Endothelial cell of umbilical vein (primary cell): Measurements from ENCODE around the gene LRRTM4. TPM values are rescaled to one million over a fixed set of nuclear protein-coding genes. Genes with fewer than 3 reads are reported as not detected.

Experiments
- BruUV-seq: library from RNA; stranded (reverse); fragments of 400-500 nt; replicated peaks from 2 replicates; lab custom pipeline; 2021; lab: Mats Ljungman, UMichigan
- CTCF ChIA-PET: fragments of 300-600, 350-600 bp; sonication (Branson Sonifier 250); formaldehyde crosslinking; loops from one replicate; lab custom pipeline; 2021; ENCODE audit warnings: antibody characterized with exemption, inconsistent platforms; lab: Charles Lee
- POLR2A ChIA-PET: fragments of 300-600, 350-600 bp; sonication (Branson Sonifier 250); formaldehyde crosslinking; loops from one replicate; lab custom pipeline; 2021; ENCODE audit warnings: antibody characterized with exemption, inconsistent platforms; lab: Charles Lee
- DNase-seq: peaks from one replicate; pipeline ENCODE4 v3.0.0-alpha.2; 2011; ENCODE audit warnings: low read depth, low spot score
- FAIRE-seq: peaks from 2 replicates; lab custom pipeline; 2011; peaks lifted over from hg19 to GRCh38; lab: Jason Lieb, UNC
- H2AFZ ChIP-seq: 2 replicates; pipeline ENCODE4 v1.6.0; 2012; ENCODE audit warnings: low read depth, low read length, control low read depth, inconsistent platforms
- H3K27ac ChIP-seq: 2 replicates; pipeline ENCODE4 v1.5.1; 2011; ENCODE audit warnings: low read depth, mild to moderate bottlenecking, control low read depth, low read length, moderate library complexity; ENCODE audit not compliant: insufficient read depth
- H3K27me3 ChIP-seq, 2 experiments: 2 replicates each; pipeline versions ENCODE4 v1.6.0 to v1.6.1; 2011; ENCODE audit warnings: low read length in 2 of 2, mixed read lengths in 1 of 2; ENCODE audit not compliant: control insufficient read depth in 2 of 2, insufficient read depth in 2 of 2
- H3K36me3 ChIP-seq, 2 experiments: 2 replicates in 1 of 2; 3 replicates in 1 of 2; pipeline ENCODE4 v1.5.1; 2011; ENCODE audit warnings: low read length in 2 of 2, mild to moderate bottlenecking in 1 of 2, moderate library complexity in 1 of 2; ENCODE audit not compliant: control insufficient read depth in 2 of 2, insufficient read depth in 2 of 2; ENCODE audit errors: extremely low read depth in 1 of 2
- H3K4me1 ChIP-seq: 3 replicates; pipeline ENCODE4 v1.5.1; 2011; ENCODE audit warnings: mild to moderate bottlenecking, low read length; ENCODE audit not compliant: control insufficient read depth, insufficient read depth; ENCODE audit errors: extremely low read depth
- H3K4me2 ChIP-seq: 2 replicates; pipeline ENCODE4 v1.6.1; 2011; ENCODE audit warnings: low read length, control low read depth, mixed read lengths; ENCODE audit not compliant: insufficient read depth
- H3K4me3 ChIP-seq, 3 experiments: fragments of 200-600 bp in 1 of 3; sonication (generic), shearing (Covaris generic) in 1 of 3; replicated peaks in 1 of 3; 2 replicates each; pipeline ENCODE4 v1.5.1; 2011 to 2016; ENCODE audit warnings: control low read depth in 3 of 3, low read length in 3 of 3, mild to moderate bottlenecking in 2 of 3, inconsistent platforms in 1 of 3, low read depth in 1 of 3, moderate library complexity in 1 of 3; ENCODE audit not compliant: insufficient read depth in 1 of 3
- H3K79me2 ChIP-seq: 2 replicates; pipeline ENCODE4 v1.6.0; 2012; ENCODE audit warnings: low read length, inconsistent platforms; ENCODE audit not compliant: control insufficient read depth, insufficient read depth
- H3K9ac ChIP-seq: replicated peaks from 2 replicates; pipeline ENCODE3; 2011; ENCODE audit warnings: low read length, control low read depth; ENCODE audit not compliant: insufficient read depth; ENCODE audit errors: extremely low read depth
- H3K9me1 ChIP-seq: replicated peaks from 3 replicates; pipeline ENCODE4 v1.6.0; 2011; ENCODE audit warnings: mild to moderate bottlenecking, low read length; ENCODE audit not compliant: control insufficient read depth, insufficient read depth; ENCODE audit errors: extremely low read depth
- H3K9me3 ChIP-seq: replicated peaks from 2 replicates; pipeline ENCODE4 v1.5.1; 2012; ENCODE audit warnings: low read length, inconsistent platforms; ENCODE audit not compliant: control insufficient read depth, insufficient read depth
- H4K20me1 ChIP-seq: replicated peaks from 2 replicates; pipeline ENCODE3; 2011; ENCODE audit warnings: mild to moderate bottlenecking, low read length; ENCODE audit not compliant: control insufficient read depth, insufficient read depth; ENCODE audit errors: extremely low read depth
- EZH2 ChIP-seq: IDR thresholded peaks from 2 replicates; pipeline ENCODE4 v1.6.1; 2012; ENCODE audit warnings: borderline replicate concordance, low read depth, mild to moderate bottlenecking, moderate library complexity, low read length, inconsistent platforms; ENCODE audit not compliant: severe bottlenecking
- FOS ChIP-seq: IDR thresholded peaks from 2 replicates; pipeline ENCODE4 v1.6.1; 2011; ENCODE audit warnings: mild to moderate bottlenecking, low read length, moderate library complexity, borderline replicate concordance; ENCODE audit not compliant: insufficient read depth
- GATA2 ChIP-seq: IDR thresholded peaks from 2 replicates; pipeline ENCODE4 v1.7.0; 2011; ENCODE audit warnings: low read depth, mild to moderate bottlenecking, moderate library complexity, mixed read lengths, low read length; ENCODE audit not compliant: insufficient read length, insufficient read depth
- JUN ChIP-seq: IDR thresholded peaks from 2 replicates; pipeline ENCODE4 v1.6.1; 2011; ENCODE audit warnings: borderline replicate concordance, low read depth; ENCODE audit not compliant: insufficient read length, insufficient read depth
- MAX ChIP-seq: IDR thresholded peaks from 2 replicates; pipeline ENCODE4 v1.6.1; 2011; ENCODE audit not compliant: insufficient read depth, insufficient read length
- MYC ChIP-seq: IDR thresholded peaks from one replicate; pipeline ENCODE4 v1.6.1; 2011; ENCODE audit warnings: mild to moderate bottlenecking, low read depth, low read length
- POLR2A ChIP-seq: IDR thresholded peaks from 2 replicates; pipeline ENCODE4 v1.6.1; 2012; ENCODE audit warnings: low read depth, mild to moderate bottlenecking, control low read depth, low read length
- POLR2AphosphoS5 ChIP-seq: IDR thresholded peaks from 2 replicates; pipeline ENCODE4 v1.6.1; 2012; ENCODE audit warnings: low read depth, mild to moderate bottlenecking, control low read depth, low read length, moderate library complexity; ENCODE audit not compliant: insufficient read depth
- dilution Hi-C: fragments of 300-500 bp; cut with MboI; formaldehyde crosslinking; loops from one replicate; pipeline ENCODE4 v1.15.0; 2019; ENCODE audit warnings: low sequenced_read_pairs; ENCODE audit not compliant: extremely low pct_ligation_motif_present
- intact Hi-C: fragments of 100-400 bp; cut with micrococcal nuclease; formaldehyde crosslinking; loops from one replicate; pipeline ENCODE4 v1.10.0; 2022
- polyA plus RNA-seq, 4 experiments: library from polyadenylated mRNA; depleted of rRNA in 3 of 4; stranded (reverse) in 3 of 4; unstranded in 1 of 4; fragments of >200 nt; gene quantifications; 2 replicates each; pipeline versions ENCODE4 v1.2.1 to v1.2.3, GENCODE V29; 2011 to 2012; ENCODE audit warnings: missing spikeins in 1 of 4
- total RNA-seq: library from RNA; stranded (reverse); gene quantifications from 2 replicates; pipeline ENCODE4 v1.2.3, GENCODE V29; 2021
- TF ChIP-seq, protein P1 (sequence below), 2 donors: IDR thresholded peaks; 1 replicate in 1 of 2; 2 replicates in 1 of 2; pipeline ENCODE4 v1.5.1; 2011; ENCODE audit warnings: low read length in 2 of 2, mild to moderate bottlenecking in 2 of 2, moderate library complexity in 2 of 2, control low read depth in 1 of 2, inconsistent platforms in 1 of 2, low read depth in 1 of 2; ENCODE audit not compliant: insufficient read depth in 1 of 2; ENCODE audit errors: extremely low read depth in 1 of 2

Gene LRRTM4
- total and polyA plus RNA-seq, 2 donors (not counting 3 experiments of a cell fraction or from before 2014, with no cell fraction given): not detected

GRCh38 chr2:77397763-77398162, 124.4 kb downstream of the LRRTM4 start:
- H3K4me3 ChIP-seq: no peak overlapping the region
- ChIA-PET POLR2A (no interaction called here), CTCF (no interaction called here)
- no peaks in the 10 kb centered on the region for H4K20me1 ChIP-seq
- no peaks in the 10 kb centered on the region for H3K27me3 ChIP-seq
- H2AFZ ChIP-seq: no peak overlapping the region
- dilution Hi-C loops (no loop called here), intact Hi-C loops (no loop called here)
- BruUV-seq: no TSS peak
- no peaks in the 10 kb centered on the region for H3K9me1 ChIP-seq
- no peak overlapping the region for H3K4me2 ChIP-seq
- no peak overlapping the region for H3K9ac ChIP-seq
- H3K9me3 ChIP-seq: no peaks in the 10 kb centered on the region
- TF ChIP-seq MAX (no peak), FOS (no peak), JUN (no peak), POLR2AphosphoS5 (no peak), MYC (no peak), POLR2A (no peak), GATA2 (no peak), EZH2 (no peak)
- TF ChIP-seq, protein P1, sequence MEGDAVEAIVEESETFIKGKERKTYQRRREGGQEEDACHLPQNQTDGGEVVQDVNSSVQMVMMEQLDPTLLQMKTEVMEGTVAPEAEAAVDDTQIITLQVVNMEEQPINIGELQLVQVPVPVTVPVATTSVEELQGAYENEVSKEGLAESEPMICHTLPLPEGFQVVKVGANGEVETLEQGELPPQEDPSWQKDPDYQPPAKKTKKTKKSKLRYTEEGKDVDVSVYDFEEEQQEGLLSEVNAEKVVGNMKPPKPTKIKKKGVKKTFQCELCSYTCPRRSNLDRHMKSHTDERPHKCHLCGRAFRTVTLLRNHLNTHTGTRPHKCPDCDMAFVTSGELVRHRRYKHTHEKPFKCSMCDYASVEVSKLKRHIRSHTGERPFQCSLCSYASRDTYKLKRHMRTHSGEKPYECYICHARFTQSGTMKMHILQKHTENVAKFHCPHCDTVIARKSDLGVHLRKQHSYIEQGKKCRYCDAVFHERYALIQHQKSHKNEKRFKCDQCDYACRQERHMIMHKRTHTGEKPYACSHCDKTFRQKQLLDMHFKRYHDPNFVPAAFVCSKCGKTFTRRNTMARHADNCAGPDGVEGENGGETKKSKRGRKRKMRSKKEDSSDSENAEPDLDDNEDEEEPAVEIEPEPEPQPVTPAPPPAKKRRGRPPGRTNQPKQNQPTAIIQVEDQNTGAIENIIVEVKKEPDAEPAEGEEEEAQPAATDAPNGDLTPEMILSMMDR (IDR thresholded peaks at IDR 0.05; ENCODE audit: extremely low read depth in 1 of 2, insufficient read depth in 1 of 2, low read depth in 1 of 2, low read length in 2 of 2): no peak
- no peak for FAIRE-seq
- no peaks in the 10 kb centered on the region for H3K79me2 ChIP-seq
- no peak for DNase-seq
- no peak overlapping the region for H3K27ac ChIP-seq
- no peaks in the 10 kb centered on the region for H3K36me3 ChIP-seq
- no peaks in the 10 kb centered on the region for H3K4me1 ChIP-seq
